ENCODE data around the gene ANGPTL5.
"Not testable (repeated sequence)": the region's sequence is repeated elsewhere in the genome, so short reads cannot be mapped to it uniquely, and the experiment has no call there.

The ANGPTL5 gene

DNA sequence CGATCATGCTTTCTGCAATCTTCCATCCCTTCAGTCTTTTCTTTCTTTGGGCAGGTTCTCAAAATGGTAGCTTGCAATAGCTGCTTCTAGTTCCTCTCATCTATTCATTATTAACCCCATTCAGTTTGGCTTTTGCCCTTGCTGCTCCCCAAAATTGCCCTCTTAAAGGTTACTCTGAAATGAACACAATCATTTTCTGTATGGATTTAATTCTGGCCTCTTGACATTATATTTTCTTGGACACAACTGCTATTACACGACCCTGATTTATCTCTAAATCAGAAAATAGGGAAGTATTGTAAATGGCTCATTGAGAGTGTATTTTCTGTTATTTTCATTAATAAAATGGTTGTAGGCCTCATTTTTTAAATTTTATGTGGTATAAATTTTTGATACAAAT lies at the start of gene ANGPTL5:
Gene ANGPTL5 (minus strand): TSS at position 101 of the 400 bp plus-strand sequence. CDS start 8,613 bp downstream, outside the sequence.
- ChIA-PET POLR2A (no interaction called here), CTCF (no interaction called here)
- TF ChIP-seq, protein P1, sequence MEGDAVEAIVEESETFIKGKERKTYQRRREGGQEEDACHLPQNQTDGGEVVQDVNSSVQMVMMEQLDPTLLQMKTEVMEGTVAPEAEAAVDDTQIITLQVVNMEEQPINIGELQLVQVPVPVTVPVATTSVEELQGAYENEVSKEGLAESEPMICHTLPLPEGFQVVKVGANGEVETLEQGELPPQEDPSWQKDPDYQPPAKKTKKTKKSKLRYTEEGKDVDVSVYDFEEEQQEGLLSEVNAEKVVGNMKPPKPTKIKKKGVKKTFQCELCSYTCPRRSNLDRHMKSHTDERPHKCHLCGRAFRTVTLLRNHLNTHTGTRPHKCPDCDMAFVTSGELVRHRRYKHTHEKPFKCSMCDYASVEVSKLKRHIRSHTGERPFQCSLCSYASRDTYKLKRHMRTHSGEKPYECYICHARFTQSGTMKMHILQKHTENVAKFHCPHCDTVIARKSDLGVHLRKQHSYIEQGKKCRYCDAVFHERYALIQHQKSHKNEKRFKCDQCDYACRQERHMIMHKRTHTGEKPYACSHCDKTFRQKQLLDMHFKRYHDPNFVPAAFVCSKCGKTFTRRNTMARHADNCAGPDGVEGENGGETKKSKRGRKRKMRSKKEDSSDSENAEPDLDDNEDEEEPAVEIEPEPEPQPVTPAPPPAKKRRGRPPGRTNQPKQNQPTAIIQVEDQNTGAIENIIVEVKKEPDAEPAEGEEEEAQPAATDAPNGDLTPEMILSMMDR (IDR thresholded peaks at IDR 0.05; ENCODE audit: control extremely low read depth, extremely low read depth, low read depth, missing control alignments): no peak
- DNase-seq (ENCODE audit: extremely low spot score): no peak

DNA sequence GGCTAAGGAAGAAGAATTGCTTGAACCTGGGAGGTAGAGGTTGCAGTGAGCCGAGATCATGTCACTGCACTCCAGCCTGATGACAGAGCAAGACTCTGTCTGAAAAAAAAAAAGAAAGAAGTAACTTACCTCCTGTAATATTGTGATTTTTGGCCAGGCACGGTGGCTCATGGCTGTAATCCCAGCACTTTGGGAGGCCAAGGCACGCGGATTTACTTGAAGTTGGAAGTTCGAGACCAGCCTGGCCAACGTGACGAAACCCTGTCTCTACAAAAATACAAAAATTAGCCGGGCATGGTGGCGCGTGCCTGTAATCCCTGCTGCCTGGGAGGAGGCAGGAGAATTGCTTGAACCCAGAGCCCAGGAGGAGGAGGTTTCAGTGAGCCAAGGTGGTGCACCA lies 47.9 kb upstream of the ANGPTL5 start:
- DNase-seq (ENCODE audit: extremely low spot score); POLR2A ChIA-PET: not testable (repeated sequence)
- CTCF ChIA-PET: interaction anchor here (2.7 kb wide), 1 partner anchor 11 kb away, joined by 6 read pairs; no protein-coding TSS in a partner anchor

DNA sequence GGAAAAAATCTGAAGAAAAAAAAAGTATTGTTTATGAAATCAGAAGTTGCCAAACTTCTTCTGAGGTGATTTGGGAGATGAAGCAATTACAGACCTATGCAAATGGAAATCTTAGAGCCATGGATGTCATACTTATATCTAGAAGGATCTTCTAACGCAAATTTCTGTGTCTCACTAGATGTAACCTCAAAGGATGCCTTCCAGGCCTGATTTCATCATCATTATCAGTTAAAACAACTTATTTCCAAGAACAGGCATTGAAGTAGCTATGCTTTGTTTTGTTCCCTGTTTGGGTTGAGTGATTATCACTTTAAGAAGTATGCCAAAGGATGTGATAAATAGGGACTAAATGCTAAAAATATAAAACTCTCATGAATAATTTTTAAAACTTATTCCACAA lies 43.9 kb upstream of the ANGPTL5 start:
- DNase-seq (ENCODE audit: extremely low spot score): no peak
- POLR2A ChIA-PET: no interaction called here
- TF ChIP-seq, protein P1 (IDR thresholded peaks at IDR 0.05; ENCODE audit: control extremely low read depth, extremely low read depth, low read depth, missing control alignments): no peak
- CTCF ChIA-PET: no interaction called here

DNA sequence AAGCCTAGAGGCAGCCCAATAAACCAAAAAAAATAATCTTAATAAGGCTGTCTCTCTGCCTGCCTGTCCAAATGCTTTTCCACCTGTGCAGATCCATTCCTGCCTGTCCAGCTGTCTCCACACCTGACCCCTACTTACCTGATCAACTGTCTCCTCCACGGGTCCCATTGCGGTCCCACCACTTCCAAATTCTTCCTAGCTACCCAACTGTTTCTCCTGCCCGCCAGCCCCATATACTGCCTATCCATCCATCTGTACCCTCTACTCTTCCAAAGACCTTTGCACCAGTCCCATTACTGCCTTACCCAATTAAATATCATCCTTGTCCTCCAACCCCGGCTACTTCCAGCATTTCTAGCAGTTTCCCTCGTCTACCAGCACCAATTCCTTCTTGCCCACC lies 39.4 kb upstream of the ANGPTL5 start:
- TF ChIP-seq, protein P1 (IDR thresholded peaks at IDR 0.05; ENCODE audit: control extremely low read depth, extremely low read depth, low read depth, missing control alignments): no peak
- no peak for DNase-seq (ENCODE audit: extremely low spot score)
- ChIA-PET CTCF (interaction anchor here (1.0 to 1.1 kb wide), 2 partner anchors 24 to 52 kb away, joined by 3 to 4 read pairs; no protein-coding TSS in a partner anchor), POLR2A (no interaction called here)

DNA sequence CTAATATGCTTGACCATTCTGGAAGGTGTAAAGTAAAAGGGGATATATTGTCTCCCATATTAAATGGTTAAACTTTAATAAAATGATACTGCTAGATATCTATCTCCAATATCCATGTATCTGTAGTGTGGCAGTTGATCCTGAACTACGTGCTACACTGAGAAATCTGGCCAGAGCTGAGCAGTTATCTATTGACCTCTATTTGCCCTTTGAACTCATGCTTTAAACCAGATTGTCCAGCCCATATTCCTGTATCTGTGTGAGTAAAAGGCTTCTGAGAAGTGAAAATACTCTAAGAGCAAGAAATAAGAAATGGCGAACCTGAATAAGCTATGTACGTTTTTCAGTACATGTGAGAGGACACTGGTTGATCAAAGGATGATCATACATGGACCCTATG lies 39.0 kb upstream of the ANGPTL5 start:
- CTCF ChIA-PET: interaction anchor here (1.1 kb wide), 1 partner anchor 24 kb away, joined by 4 read pairs; no protein-coding TSS in a partner anchor

DNA sequence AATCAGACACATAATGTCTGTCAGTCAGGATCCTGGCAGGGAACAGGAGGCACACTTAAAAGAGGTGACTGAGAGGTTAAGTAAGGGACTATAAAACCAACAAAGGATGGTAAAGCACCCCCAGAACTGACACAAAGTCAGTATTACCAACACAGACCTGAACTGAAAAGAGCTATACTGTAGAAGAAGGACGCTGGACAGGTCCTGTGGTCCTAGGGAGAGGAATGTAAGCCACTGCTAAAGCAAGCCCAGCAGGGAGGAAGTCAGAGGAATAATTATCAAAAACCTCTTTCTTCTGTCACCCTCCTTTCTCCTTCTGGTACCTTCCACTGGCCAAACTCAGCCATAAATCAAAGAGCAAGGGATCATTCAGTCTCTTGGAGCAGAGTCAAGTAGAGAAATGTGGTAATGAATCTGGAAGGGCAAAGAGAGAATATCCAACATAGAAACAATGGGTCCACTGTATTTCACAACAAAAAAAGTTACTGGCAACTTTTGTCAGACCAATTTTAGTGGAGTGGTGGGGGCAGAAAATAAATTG lies 33.4 kb upstream of the ANGPTL5 start:
- TF ChIP-seq, protein P1 (IDR thresholded peaks at IDR 0.05; ENCODE audit: control extremely low read depth, extremely low read depth, low read depth, missing control alignments): no peak
- POLR2A ChIA-PET: no interaction called here
- CTCF ChIA-PET: no interaction called here
- DNase-seq (ENCODE audit: extremely low spot score): no peak

More for the DNA sequence above, 39.0 kb upstream of the ANGPTL5 start:
- DNase-seq (ENCODE audit: extremely low spot score): no peak
- TF ChIP-seq, protein P1 (IDR thresholded peaks at IDR 0.05; ENCODE audit: control extremely low read depth, extremely low read depth, low read depth, missing control alignments): no peak
- POLR2A ChIA-PET: no interaction called here

DNA sequence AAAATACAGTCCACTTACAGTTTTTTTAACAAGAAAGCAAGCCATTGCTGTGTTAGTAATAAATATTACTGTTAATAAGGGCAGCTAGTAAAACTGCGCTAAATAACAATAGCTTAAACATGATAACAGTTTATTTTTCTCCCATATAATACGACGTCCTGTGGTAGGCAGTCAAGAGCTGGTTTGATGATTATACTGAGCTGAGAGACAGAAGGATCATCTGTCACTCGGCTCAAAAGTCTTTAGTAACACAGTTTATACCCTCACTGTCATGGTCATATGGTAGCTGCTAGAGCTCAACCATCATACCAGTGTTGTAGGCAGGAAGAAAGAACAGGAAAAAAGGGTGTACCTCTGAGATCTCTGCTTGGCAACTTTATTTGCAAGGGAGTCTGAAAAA lies 29.1 kb upstream of the ANGPTL5 start:
- POLR2A ChIA-PET: no interaction called here
- CTCF ChIA-PET: interaction anchor here (0.7 to 1.6 kb wide), 6 partner anchors 17 to 62 kb away, joined by 3 to 7 read pairs (median 4); no protein-coding TSS in a partner anchor
- TF ChIP-seq, protein P1 (IDR thresholded peaks at IDR 0.05; ENCODE audit: control extremely low read depth, extremely low read depth, low read depth, missing control alignments): no peak
- DNase-seq (ENCODE audit: extremely low spot score): no peak
